ENCODE measurements around the gene MACROD1.

The MACROD1 gene

GRCh38 chr11:63961608-63962412, 204.1 kb downstream of the MACROD1 start:
- no peak for DNase-seq (ENCODE audit: low read depth in 2 of 2)

- DNase-seq (ENCODE audit: low read depth in 2 of 2) = no peak
These were observed 207.9 kb downstream of the MACROD1 start for GRCh38 chr11:63958008-63958407.

- no peak for DNase-seq (ENCODE audit: low read depth in 2 of 2)
These were observed 213.3 kb downstream of the MACROD1 start for GRCh38 chr11:63952570-63952969.

- no peak for DNase-seq (ENCODE audit: low read depth in 2 of 2)
These were observed 214.0 kb downstream of the MACROD1 start for GRCh38 chr11:63951779-63952536.

All from activated CD8-positive, alpha-beta memory T cell treated with anti-CD3 and anti-CD28 coated beads for 4 hours (primary cell).